HepG2 (cell line): ENCODE data around the gene NME9. TPM values are rescaled to one million over a fixed set of nuclear protein-coding genes. Genes with fewer than 3 reads are reported as not detected.

Source experiments
- CREB1 ChIP-seq, 2 experiments: fragments of 450-650 bp in 1 of 2; IDR thresholded peaks; 2 replicates each; pipeline ENCODE4 v1.6.1; 2016 to 2017; ENCODE audit warnings: control low read depth in 1 of 2, mild to moderate bottlenecking in 1 of 2, missing compliant biosample characterization in 1 of 2, missing genetic modification characterization in 1 of 2
- DDIT3 ChIP-seq: sonication (generic); formaldehyde crosslinking; IDR thresholded peaks from 2 replicates; pipeline ENCODE4 v1.4.0; 2020; ENCODE audit warnings: mild to moderate bottlenecking, missing genetic modification reagents
- KIAA2018 ChIP-seq: sonication (generic); formaldehyde crosslinking; IDR thresholded peaks from 2 replicates; pipeline ENCODE4 v1.5.0; 2020; ENCODE audit warnings: mild to moderate bottlenecking, missing genetic modification reagents, borderline replicate concordance
- MAZ ChIP-seq, 2 experiments: sonication (generic) in 1 of 2; formaldehyde crosslinking in 1 of 2; IDR thresholded peaks; 2 replicates each; pipeline versions ENCODE4 v1.5.0 to v1.6.1; 2012 to 2020; ENCODE audit warnings: low read depth in 2 of 2, mild to moderate bottlenecking in 2 of 2, borderline replicate concordance in 1 of 2, improper control_type of control experiment in 1 of 2, low read length in 1 of 2, missing genetic modification reagents in 1 of 2, moderate library complexity in 1 of 2
- MTA3 ChIP-seq: sonication (generic); formaldehyde crosslinking; IDR thresholded peaks from 2 replicates; pipeline ENCODE4 v1.4.0; 2020; ENCODE audit warnings: missing genetic modification reagents
- SNRNP70 ChIP-seq: fragments of 200-400 bp; formaldehyde crosslinking; IDR thresholded peaks from 2 replicates; pipeline ENCODE4 v1.6.1; 2017; ENCODE audit warnings: mild to moderate bottlenecking, low read depth, low read length, moderate library complexity
- THAP7 ChIP-seq: sonication (generic); formaldehyde crosslinking; IDR thresholded peaks from 2 replicates; pipeline ENCODE4 v1.8.1; 2023; ENCODE audit warnings: mild to moderate bottlenecking, missing genetic modification reagents
- TOPORS ChIP-seq: sonication (generic); formaldehyde crosslinking; IDR thresholded peaks from 2 replicates; pipeline ENCODE4 v1.8.0; 2023; ENCODE audit warnings: mild to moderate bottlenecking, missing genetic modification reagents
- ZFP36L2 ChIP-seq: sonication (generic); formaldehyde crosslinking; IDR thresholded peaks from 2 replicates; pipeline ENCODE4 v1.4.0; 2020; ENCODE audit warnings: missing genetic modification reagents
- ZNF329 ChIP-seq: sonication (generic); formaldehyde crosslinking; IDR thresholded peaks from 2 replicates; pipeline ENCODE4 v1.9.0; 2021; ENCODE audit warnings: low read depth, mild to moderate bottlenecking, missing genetic modification reagents
- ZNF441 ChIP-seq: sonication (generic); formaldehyde crosslinking; IDR thresholded peaks from 2 replicates; pipeline ENCODE4 v1.7.0; 2021; ENCODE audit warnings: missing genetic modification reagents, borderline replicate concordance
- ZNF460 ChIP-seq: sonication (generic); formaldehyde crosslinking; IDR thresholded peaks from 2 replicates; pipeline ENCODE4 v1.5.1; 2020; ENCODE audit warnings: missing genetic modification reagents, mild to moderate bottlenecking, borderline replicate concordance
- ZNF687 ChIP-seq: sonication (generic); formaldehyde crosslinking; IDR thresholded peaks from 2 replicates; pipeline ENCODE4 v1.5.1; 2020; ENCODE audit warnings: mild to moderate bottlenecking, missing genetic modification reagents, moderate library complexity
- ZNF775 ChIP-seq: sonication (generic); formaldehyde crosslinking; IDR thresholded peaks from 2 replicates; pipeline ENCODE4 v1.4.0; 2020; ENCODE audit warnings: missing genetic modification reagents, mild to moderate bottlenecking, moderate library complexity, borderline replicate concordance
- polyA plus RNA-seq, 8 experiments: library from polyadenylated mRNA; depleted of rRNA in 3 of 8; stranded (reverse) in 7 of 8; unstranded in 1 of 8; fragments of >200 nt; fragmentation: Illumina TruSeq in 4 of 8; extraction: Trizol in 4 of 8; gene quantifications; 2 replicates each; pipeline versions ENCODE4 v1.2.1 to v1.2.3, GENCODE V29; 2011 to 2016; ENCODE audit warnings: low read depth in 4 of 8, missing spikeins in 1 of 8, mixed read lengths in 1 of 8; ENCODE audit not compliant: insufficient read depth in 1 of 8
- total RNA-seq, 5 experiments: library from RNA; depleted of rRNA; stranded (reverse); fragments of >200 nt; fragmentation: Illumina TruSeq; extraction: Trizol; gene quantifications; 2 replicates each; pipeline ENCODE4 v1.2.3, GENCODE V29; 2016; ENCODE audit warnings: low read depth in 1 of 5

The NME9 gene
- total and polyA plus RNA-seq, 2 of the 13 experiments (the other 11 are each of a cell fraction or from before 2014, with no cell fraction given) = not detected

GRCh38 chr3:138347960-138348753 lies 18.5 kb upstream of the NME9 start, which contains the start of gene MRAS (continued):
- TF ChIP-seq ZNF441 (CRISPR knock-in tag) = no peak; the same call in 1 of the 2 replicates
- TF ChIP-seq CREB1 (IDR thresholded peaks at IDR 0.05) = no peak
- TF ChIP-seq CREB1 (CRISPR knock-in tag; IDR thresholded peaks at IDR 0.05) = no peak
- no peak; the same call in 1 of the 2 replicates for TF ChIP-seq ZNF329 (CRISPR knock-in tag)
- no peak for TF ChIP-seq TOPORS (CRISPR knock-in tag)
- no peak for TF ChIP-seq MAZ (IDR thresholded peaks at IDR 0.05; ENCODE audit: borderline replicate concordance, low read depth, low read length)
- TF ChIP-seq MAZ (CRISPR knock-in tag; IDR thresholded peaks at IDR 0.05; ENCODE audit: low read depth) = peak; percentile 37; the same call in 1 of the 2 replicates
- TF ChIP-seq ZNF460 = no peak
- TF ChIP-seq DDIT3 (CRISPR knock-in tag) = no peak
- TF ChIP-seq KIAA2018 (CRISPR knock-in tag) = no peak
- no peak for TF ChIP-seq ZNF775 (CRISPR knock-in tag)
- TF ChIP-seq THAP7 (CRISPR knock-in tag) = no peak
- no peak for TF ChIP-seq SNRNP70
- TF ChIP-seq MTA3 (CRISPR knock-in tag) = no peak
- no peak for TF ChIP-seq ZFP36L2 (CRISPR knock-in tag)
- peak; percentile 84 for TF ChIP-seq ZNF687 (CRISPR knock-in tag)
